Hematopoietic multipotent progenitor cell treated with erythropoietin and hydrocortisone succinate and interleukin-3 and kit ligand, for 8 days (in vitro differentiated cells): ENCODE results near the gene ATXN1.
"Not testable (repeated sequence)": the region's sequence is repeated elsewhere in the genome, so short reads cannot be mapped to it uniquely, and the experiment has no call there.

ENCODE experiments used
- DNase-seq: peaks from one replicate; pipeline ENCODE4 v3.0.0-alpha.2; 2015

Gene ATXN1

GRCh38 chr6:16718356-16718755, 42.9 kb downstream of the ATXN1 start:
- no peak for DNase-seq

GRCh38 chr6:16717275-16717942, 43.9 kb downstream of the ATXN1 start:
- DNase-seq = no peak

DNA sequence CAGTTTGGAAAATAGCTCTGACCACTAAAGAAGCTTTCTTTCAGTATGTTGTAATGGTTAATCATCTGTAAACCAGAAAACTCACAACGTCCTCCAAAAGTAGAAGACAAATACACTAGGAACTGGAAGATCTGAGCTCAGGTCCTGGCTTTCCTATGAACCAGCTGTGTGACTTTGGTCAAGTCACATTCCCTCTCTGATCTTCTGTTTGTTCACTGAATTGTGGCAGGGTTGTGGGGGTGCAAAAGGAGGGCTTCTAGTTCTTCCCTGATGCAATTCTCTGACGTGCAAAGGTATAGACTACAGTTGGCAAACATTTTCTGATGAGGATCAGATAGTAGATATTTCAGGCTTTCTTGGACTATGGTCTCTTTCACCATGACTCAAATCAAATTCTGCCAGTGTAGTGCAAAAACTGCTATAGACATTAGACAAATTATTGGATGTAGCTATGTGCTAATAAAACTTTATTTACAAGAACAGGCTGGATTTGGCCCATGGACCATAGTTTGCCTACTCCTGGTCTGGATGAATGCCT, 44.9 kb downstream of the ATXN1 start:
- DNase-seq = no peak

DNA sequence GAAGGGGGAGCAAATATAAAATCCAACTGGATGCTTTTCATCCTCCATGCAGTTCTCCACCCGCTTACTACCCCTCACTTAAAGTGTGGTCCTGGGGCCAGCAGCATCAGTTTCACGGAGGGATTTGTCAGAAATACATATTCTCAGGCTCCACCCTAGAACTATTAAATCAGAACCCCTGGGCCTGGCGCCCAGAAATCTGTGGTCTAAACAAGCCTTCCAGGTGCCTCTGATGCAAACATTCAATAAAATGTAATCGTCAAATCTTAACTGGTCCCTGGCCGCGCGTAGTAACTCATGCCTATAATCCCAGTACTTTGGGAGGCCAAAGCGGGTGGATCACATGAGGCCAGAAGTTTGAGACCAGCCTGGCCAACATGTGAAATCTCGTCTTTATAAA, 47.7 kb downstream of the ATXN1 start:
- DNase-seq = no peak

DNA sequence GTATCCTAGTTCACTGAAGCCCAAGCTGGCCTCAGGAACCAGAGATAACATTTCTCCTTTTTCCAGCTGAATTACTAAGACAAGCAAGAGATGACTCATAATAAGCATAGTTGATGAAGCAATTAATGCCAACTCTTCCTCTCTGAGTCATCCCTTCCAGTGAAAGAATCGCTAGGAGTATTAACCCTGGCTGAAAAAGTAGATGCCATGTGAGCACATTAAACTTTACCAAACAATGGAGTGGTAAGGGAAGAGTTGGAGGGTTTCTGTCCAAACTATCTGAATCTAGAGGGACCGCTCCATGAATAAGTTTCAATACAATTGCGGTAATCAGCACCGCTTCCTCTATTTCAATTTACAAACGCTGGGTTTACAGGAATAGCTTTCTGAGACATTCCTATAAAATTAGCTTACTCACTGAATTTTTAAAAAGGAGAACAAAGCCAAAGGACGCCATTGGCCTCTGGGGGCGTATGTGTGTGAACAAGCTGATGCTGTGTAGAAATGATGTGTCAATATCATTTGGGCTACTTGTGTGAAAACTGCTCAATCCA, 48.3 kb downstream of the ATXN1 start:
- peak; percentile 76 for DNase-seq

- no peak for DNase-seq
Measured at GRCh38 chr6:16712255-16712930, 48.9 kb downstream of the ATXN1 start.

DNA sequence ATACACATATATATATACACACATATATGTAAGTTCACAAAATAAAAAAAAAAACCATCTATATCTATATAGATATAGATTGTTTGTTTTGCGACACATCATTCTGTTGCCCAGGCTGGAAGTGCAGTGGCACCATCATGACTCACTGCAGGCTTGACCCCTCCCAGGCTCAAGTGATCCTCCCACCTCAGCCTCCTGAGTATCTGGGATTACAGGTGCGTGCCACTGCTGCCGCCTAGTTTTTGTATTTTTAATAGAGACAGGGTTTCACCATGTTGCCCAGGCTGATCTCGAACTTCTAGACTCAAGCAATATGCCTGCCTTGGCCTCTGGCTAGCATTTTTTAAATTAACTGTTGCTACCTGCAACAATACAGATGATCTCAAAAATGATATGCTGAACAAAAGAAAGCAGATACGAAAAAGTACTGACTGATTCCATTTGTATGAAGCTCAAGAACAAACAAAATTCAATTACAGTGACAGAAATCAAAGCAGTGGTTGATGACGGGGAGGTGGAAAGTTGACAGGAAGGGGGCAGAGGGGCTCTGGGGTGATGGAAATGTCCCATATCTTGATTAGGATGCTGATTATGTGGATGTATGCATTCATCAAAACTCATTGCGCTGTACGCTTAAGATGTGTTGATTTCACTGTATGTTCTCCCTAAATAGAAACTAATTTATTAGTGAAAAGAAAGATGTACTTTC, 49.6 kb downstream of the ATXN1 start:
- no peak for DNase-seq

DNA sequence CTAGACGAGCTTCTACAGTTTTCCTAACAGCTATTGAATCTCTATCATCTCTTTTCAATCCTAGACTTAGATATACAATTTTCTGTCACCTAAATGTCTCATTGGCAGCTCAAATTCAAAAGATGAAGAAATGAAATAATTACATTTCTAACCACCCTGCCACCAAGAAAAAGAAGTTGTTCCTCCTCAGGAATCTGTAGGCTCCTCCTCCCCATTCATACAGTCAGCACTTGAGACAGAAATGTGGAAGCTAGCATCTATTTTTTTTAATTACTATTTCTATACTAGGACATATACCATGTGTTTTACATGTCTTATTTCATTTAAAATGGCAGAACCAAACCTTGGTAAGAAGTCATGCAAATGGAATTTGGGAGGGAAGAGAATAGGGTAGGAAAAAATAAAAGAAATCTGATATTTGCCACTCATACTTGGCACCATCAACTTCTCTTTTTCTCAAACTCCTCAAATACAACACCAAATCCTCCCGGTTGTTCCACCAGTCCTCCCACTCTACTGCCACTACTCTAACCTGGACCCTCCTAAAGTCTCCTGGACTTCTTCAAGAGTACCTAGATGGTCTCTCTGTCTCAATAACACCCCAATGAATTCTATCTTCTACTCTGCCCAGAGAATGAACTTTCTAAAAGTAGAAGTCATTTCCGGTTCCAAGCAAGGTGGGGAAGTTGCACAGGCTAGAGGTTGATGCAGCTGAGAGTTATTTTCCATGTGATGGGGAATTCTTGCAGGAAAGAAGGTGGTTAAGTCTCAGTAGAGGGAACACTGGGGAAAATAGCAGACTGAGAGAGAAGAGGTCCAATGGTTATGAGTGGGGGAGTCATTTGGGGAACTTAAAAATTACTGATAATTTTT, 54.1 kb downstream of the ATXN1 start:
- no peak for DNase-seq

DNA sequence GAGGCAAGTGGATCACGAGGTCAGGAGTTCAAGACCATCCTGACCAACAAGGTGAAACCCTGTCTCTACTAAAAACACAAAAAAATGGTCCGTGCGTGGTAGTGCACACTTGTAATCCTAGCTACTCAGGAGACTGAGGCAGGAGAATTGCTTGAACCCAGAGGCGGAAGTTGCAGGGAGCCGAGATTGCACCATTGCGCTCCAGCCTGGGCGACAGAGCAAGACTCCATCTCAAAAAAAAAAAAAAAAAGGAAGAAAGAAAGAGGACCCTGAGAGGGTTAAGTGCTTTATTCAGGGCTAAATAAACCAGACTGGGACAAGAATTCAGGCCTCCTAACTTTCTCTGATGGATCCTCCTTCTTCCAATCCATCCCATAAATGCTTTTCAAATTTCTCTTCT, 54.8 kb downstream of the ATXN1 start:
- not testable (repeated sequence) for DNase-seq

DNA sequence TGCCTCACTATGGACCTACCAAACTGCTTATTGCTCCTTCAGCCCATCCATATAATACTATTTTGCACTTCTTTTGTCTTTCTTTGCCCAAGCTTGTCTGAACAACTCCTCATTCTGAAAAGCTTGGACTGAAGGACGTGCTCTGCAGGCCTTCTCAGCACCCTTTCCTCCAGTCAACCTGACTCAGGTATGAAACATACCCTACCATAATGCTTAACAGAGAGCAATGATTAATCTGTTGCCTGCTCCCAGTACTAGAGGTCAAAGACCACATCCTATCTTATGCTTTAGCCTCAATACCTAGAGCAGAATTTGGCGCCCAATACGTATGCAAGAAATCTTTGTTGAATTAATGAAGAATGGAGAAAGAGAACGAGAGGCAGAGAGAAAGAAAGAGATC, 55.2 kb downstream of the ATXN1 start:
- DNase-seq = no peak

DNA sequence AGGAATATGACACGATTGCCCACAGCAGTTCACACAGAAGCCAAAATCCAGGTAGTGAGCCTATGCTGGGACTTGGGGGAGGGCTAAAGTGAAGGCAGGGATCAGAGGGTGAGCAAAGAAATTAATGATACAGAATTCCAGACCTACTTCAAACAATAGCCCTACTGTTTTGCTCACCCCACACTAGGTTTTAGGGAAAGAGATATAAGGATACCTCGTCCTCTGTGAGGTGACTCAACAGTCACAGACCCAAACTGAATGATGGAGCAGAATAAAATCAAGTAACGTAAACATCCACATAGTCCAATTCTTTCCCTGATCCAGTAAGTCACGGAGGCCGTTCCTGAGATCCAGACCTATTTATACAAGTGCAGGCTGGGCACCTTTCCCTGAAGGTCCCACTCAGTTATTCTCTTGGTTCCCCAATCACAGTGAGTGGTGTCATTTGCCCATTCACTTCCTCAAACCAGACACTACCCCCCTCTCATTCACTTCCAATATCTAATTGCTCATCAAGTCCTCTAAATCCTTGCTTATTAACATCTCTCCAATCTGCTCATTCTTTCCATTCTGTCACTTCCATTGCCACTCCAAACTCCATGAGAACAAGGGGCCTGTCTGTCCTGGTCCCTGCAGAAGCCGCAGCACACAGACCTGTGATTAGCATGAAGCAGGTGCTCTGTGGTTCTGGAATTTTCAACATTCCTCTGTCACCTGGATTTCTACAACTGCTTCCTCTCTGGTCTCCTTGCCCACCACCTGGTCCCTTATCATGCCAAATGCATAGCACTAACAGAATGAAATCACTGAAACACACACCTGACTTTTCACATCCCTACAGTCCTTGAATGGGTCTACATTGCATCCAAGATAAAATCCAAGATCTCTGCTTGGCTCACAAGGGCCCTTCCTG, 55.9 kb downstream of the ATXN1 start:
- no peak for DNase-seq

GRCh38 chr6:16704401-16705045, 56.7 kb downstream of the ATXN1 start:
- DNase-seq = no peak

- not testable (repeated sequence) for DNase-seq
Measured at GRCh38 chr6:16702627-16703378, 58.5 kb downstream of the ATXN1 start.

GRCh38 chr6:16700916-16701234, 60.4 kb downstream of the ATXN1 start:
- DNase-seq = no peak

- no peak for DNase-seq
Measured at GRCh38 chr6:16700202-16700915, 60.9 kb downstream of the ATXN1 start.

GRCh38 chr6:16698997-16699868, 62.0 kb downstream of the ATXN1 start:
- DNase-seq = no peak

DNA sequence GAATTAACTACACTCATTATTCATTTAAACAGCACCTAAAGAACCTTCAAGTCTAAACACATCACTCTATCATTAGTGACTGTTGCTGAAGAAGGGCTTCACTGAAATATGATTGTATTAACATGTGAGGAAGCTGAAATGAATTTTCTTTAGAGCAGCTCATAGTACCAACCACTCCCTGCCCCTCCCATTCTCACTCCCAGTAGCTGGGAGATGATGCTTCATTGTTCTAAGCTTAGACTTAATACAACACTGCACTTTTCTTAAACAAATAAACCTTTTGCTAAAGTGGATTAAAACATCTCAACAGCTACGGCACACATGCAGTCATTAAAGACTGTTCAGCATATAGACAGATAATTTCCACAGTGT, 63.1 kb downstream of the ATXN1 start:
- DNase-seq = no peak

GRCh38 chr6:16697437-16698161, 63.7 kb downstream of the ATXN1 start:
- no peak for DNase-seq
